Fibroblast of lung (primary cell): ENCODE data around the gene KAT8.

Source experiments
- EZH2 ChIP-seq: IDR thresholded peaks from 2 replicates; pipeline ENCODE4 v1.5.1; 2012; ENCODE audit warnings: low read length, control low read depth, mild to moderate bottlenecking; ENCODE audit errors: missing control alignments
- TF ChIP-seq, protein P1 (sequence below), 2 donors: IDR thresholded peaks in 1 of 2; conservative IDR thresholded peaks in 1 of 2; 1 replicate in 1 of 2; 2 replicates in 1 of 2; pipeline ENCODE4 v1.5.1; 2011 to 2012; ENCODE audit warnings: low read length in 2 of 2, control low read depth in 1 of 2, inconsistent platforms in 1 of 2, low read depth in 1 of 2, mild to moderate bottlenecking in 1 of 2

DNA sequence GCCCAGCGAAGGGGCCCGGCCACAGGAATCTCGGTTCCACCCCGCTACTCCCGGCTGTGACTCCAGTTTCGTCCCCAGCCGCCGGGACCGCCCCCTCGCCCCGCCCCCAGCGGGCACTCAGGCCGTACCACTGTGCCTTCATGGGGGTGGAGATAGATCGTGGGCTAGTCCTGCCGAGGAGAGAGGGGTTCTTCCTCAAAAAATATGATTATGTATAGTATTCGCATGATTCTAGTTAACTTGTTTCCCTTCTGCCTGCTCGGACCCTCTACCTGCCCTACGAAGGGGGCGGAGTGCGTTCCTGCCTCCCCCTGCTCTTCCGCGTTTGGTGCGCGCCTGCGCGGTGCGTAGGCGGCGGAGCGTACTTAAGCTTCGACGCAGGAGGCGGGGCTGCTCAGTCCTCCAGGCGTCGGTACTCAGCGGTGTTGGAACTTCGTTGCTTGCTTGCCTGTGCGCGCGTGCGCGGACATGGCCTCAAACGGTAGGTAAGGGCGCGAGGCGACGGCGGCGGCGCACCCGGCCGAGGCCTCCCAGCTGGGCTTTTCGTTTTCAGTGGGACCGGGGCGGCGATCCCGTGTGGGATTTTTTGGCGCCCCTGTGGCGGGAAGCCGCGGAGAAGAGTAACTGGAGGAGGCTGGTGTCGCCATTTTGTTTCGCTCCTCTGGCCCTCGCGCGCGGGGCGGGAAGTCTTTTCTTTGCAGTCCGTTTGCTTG is 62.4 kb downstream of the KAT8 start, which contains the start of gene FUS:
- TF ChIP-seq, protein P1, sequence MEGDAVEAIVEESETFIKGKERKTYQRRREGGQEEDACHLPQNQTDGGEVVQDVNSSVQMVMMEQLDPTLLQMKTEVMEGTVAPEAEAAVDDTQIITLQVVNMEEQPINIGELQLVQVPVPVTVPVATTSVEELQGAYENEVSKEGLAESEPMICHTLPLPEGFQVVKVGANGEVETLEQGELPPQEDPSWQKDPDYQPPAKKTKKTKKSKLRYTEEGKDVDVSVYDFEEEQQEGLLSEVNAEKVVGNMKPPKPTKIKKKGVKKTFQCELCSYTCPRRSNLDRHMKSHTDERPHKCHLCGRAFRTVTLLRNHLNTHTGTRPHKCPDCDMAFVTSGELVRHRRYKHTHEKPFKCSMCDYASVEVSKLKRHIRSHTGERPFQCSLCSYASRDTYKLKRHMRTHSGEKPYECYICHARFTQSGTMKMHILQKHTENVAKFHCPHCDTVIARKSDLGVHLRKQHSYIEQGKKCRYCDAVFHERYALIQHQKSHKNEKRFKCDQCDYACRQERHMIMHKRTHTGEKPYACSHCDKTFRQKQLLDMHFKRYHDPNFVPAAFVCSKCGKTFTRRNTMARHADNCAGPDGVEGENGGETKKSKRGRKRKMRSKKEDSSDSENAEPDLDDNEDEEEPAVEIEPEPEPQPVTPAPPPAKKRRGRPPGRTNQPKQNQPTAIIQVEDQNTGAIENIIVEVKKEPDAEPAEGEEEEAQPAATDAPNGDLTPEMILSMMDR (conservative IDR thresholded peaks at IDR 0.05 in 1 of 2, IDR thresholded peaks at IDR 0.05 in 1 of 2; ENCODE audit: low read depth in 1 of 2, low read length in 2 of 2): no peak
- no peak for TF ChIP-seq EZH2
